Epithelial cell of esophagus (primary cell): Measurements from ENCODE around the gene ARID1B.

ENCODE experiments used
- DNase-seq: peaks from one replicate; pipeline ENCODE4 v3.0.0; 2010; ENCODE audit warnings: low read depth
- H3K4me3 ChIP-seq: 2 replicates; pipeline ENCODE4 v1.5.1; 2011; ENCODE audit warnings: mild to moderate bottlenecking, low read length, control low read depth
- TF ChIP-seq, protein P1 (sequence below): IDR thresholded peaks from 2 replicates; pipeline ENCODE4 v1.5.1; 2011; ENCODE audit warnings: low read depth, mild to moderate bottlenecking, low read length, control low read depth, inconsistent platforms; ENCODE audit not compliant: insufficient read depth; ENCODE audit errors: missing control alignments

The ARID1B gene

DNA sequence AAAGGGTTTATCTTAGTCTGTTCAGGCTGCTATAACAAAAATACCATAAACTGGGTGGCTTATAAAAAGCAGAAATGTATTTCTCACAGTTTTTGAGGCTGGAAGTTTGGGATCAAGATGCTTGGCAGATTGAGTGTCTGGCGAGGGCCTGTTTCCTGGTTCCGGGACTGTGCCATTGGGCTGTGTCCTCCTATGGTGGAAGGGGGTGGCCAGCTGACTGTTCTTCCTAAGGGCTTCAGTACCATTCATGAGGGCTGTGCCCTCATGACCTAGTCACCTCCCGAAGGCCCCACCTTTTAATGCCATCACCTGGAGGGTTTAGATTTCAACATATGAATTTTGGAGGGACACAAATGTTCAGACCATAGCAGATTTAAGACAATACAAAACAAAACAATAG is 91.2 kb downstream of the ARID1B start:
- TF ChIP-seq, protein P1, sequence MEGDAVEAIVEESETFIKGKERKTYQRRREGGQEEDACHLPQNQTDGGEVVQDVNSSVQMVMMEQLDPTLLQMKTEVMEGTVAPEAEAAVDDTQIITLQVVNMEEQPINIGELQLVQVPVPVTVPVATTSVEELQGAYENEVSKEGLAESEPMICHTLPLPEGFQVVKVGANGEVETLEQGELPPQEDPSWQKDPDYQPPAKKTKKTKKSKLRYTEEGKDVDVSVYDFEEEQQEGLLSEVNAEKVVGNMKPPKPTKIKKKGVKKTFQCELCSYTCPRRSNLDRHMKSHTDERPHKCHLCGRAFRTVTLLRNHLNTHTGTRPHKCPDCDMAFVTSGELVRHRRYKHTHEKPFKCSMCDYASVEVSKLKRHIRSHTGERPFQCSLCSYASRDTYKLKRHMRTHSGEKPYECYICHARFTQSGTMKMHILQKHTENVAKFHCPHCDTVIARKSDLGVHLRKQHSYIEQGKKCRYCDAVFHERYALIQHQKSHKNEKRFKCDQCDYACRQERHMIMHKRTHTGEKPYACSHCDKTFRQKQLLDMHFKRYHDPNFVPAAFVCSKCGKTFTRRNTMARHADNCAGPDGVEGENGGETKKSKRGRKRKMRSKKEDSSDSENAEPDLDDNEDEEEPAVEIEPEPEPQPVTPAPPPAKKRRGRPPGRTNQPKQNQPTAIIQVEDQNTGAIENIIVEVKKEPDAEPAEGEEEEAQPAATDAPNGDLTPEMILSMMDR: no peak
- no peak overlapping the region for H3K4me3 ChIP-seq
- no peak for DNase-seq

DNA sequence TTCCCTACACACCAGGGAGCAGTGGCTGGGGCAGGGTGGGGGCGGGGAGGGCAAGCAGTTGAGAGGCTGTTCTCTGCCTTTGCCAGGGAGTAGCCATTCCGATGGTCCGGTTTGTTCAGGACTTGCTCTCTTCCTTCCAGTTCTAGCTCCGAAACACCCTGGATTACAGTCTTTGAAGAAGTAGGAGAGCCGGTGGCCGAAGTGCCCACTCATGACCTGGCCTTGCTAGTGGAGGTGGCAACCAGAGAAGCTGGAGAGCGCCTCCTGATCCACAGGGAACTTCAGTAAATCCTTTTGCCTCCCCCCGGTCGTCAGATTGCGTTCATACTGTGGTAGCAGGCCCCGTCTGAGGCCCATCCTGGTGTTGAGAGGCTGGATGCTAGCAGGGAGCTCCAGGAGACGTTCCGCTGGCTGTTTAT is 92.8 kb downstream of the ARID1B start:
- TF ChIP-seq, protein P1: no peak
- DNase-seq: no peak
- H3K4me3 ChIP-seq: no peak overlapping the region

DNA sequence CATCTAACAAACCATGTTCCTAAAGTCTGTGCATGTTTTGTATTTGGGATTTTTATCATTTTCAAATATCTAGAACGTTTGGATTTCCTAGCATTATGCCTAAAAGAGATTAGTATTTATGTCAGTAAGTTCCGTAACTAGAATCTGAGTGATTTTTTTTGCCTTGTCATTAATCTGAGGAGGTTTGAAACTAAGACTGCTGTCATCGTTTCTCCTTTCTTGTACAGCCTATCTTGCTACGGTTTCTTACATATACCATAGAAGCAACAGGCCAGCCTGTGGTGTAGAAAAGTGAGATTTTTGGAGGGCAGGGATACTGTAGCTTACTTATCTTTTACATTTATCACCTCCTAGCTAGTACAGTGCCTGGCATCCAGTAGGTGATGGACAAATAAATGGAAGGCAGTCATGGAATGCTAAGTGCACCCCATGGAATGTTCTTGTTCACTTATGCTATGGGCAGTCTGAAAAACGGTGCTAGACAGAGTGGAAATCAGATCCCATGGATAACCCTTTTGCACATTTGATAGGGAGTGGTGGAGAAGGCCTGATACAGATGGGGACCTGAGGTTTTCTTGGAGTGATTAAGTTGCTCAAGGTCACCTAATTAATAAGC is 93.9 kb downstream of the ARID1B start:
- TF ChIP-seq, protein P1: no peak
- DNase-seq: no peak
- no peak overlapping the region for H3K4me3 ChIP-seq

DNA sequence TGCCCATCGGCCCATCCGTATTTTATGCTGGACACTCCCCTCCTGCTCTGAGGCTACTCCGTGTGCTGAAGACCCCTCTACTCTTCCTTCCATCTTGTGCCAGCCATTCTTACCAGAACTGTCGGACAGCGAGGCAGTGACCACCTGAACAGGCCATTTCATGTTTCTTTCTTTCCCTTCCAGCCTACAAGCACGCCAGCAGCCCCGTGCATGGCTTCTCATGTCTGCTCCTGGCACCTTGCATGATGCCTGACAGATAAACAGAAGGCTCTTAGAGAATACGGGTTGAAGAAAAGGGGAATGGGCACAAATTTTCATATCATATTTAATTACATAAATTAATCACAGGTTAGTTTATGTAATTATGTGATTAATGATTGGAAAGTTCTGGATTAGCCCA is 95.7 kb downstream of the ARID1B start:
- H3K4me3 ChIP-seq: no peak overlapping the region
- no peak for DNase-seq
- TF ChIP-seq, protein P1: no peak

DNA sequence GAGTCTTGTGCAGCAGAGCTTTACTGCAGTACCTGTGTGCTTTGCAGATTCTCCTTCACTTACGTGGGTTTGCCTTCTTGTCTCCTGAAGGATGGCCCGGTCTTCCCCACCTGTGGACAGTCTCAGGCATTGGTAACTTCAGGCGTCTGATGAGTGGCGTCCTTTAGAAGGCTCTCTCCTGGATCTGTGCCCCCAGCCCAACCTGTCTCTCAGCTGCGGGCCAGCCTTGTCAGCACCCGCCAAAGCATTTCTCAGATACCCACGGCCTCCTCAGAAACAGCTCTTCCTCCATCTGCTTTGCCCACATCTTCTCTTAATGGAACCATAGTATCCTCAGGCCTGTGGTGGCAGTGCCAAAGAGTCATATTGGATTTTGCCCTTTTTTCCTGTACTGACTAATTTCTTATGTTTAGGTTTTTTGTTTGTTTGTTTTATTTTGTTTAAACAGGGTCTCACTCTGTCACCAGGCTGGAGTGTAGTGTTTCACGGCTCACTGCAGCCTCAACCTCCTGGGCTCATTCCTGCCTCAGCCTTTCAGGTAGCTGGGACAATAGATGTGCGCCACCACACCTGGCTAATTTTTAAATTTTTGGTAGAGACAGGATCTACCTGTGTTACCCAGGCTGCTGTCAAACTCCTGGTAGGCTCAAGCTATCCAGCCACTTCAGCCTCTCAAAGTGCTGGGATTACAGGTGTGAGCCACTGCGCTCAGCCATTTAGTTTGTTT is 96.6 kb downstream of the ARID1B start:
- no peak overlapping the region for H3K4me3 ChIP-seq
- DNase-seq: no peak
- TF ChIP-seq, protein P1: no peak

DNA sequence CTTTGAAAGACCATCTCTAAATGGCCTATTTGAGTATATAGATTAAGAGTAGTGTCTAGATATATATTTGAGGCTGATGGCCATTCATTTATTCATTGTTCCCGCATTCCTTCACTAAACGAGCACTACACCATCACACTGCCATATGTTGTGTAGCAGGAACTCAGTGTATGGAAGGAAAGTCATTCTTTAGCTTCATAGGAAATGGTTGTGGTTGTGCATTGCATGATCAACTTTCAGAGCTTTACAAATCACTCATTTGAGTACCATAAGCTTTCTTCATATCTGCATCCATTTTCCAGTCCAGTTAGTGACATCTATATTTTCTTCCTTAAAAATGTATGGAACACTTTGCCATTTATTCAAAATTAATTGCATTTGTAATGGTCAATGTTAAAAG is 97.9 kb downstream of the ARID1B start:
- no peak overlapping the region for H3K4me3 ChIP-seq
- TF ChIP-seq, protein P1: no peak
- DNase-seq: no peak

DNA sequence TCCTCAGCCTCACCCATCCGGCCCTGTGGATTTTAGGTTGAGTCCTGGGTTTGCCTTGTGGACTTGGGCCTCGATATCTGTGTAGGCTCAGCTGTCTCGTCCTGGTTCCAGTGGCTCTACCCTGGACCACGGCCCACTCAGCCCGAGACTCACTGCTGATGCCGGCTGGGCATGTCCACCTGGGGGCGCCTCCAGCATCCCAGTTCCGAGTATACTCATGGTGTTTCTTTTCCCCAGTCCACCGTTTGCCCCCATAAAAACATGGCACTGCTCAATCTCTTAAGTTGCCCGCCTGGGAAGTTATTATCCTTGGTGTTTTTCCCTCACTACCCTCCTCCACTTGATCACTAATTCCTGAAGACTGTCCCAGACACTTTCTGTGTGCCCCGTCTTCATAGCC is 99.1 kb downstream of the ARID1B start:
- TF ChIP-seq, protein P1: peak; percentile 24
- no peak overlapping the region for H3K4me3 ChIP-seq
- DNase-seq: no peak
